GM21576 (cell line): ENCODE data around the gene EXOG.
"Not testable (repeated sequence)": the region's sequence is repeated elsewhere in the genome, so short reads cannot be mapped to it uniquely, and the experiment has no call there.

ENCODE experiments used
- ATAC-seq: cut with Tn5 transposase; IDR thresholded peaks from one replicate; pipeline ENCODE4 v1.9.1; 2021; ENCODE audit warnings: mild to moderate bottlenecking, moderate library complexity; ENCODE audit not compliant: unreplicated experiment

EXOG gene

DNA sequence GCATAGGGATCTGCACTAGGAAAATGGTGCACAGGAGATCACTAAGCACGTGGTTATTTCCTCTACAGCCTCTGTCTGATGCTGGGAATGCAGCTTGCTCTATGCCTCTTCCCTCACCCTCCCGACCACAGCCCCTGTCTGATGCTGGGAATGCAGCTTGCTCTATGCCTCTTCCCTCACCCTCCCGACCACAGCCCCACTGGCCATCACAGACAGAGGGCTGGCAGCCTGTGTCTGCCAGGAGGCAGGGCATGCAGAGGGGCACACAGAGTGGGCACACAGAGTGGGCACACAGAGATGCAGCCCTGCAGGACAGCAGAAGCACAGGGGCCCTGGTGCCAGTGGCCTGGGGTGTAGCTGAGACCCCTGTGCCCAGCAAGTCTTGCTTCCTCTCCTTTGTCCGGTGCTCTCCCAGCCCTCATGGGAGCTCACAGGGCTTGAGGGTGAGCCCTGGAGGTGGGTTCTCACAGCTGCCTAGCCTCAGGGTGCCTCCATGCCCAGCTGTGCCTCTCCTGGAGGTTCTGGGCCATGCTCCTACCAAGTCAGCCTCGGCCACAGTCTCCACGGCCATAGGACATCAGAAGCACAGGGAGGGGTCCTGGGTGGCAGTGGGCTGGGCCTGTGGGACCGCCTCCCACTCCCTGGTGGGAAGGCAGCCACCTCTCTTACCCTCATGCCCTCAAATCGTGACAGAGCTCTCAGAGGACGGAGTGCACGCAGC, 65.8 kb downstream of the EXOG start:
- no peak for ATAC-seq

DNA sequence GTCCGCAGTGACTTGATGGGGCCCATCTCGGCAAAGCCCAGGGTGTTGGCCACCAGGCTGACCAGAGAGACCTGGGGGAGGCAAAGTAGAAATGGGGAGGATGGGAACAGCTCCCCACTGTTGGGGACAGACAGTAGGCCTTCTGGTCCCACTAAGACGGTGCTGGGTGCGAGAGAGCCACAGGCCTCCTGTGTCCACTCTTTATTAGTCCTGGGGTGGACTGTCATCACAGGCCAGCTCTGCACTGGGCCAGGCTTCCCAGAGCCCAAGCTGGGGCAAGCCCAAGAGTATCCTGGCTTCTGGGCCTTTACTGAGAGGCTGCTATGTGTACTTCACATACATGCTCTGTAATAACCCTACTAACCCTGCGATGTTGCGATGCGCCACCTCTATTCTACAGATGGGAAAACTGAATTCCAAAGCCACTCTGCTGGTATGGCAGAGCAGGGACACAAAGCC, 66.4 kb downstream of the EXOG start:
- ATAC-seq: no peak

DNA sequence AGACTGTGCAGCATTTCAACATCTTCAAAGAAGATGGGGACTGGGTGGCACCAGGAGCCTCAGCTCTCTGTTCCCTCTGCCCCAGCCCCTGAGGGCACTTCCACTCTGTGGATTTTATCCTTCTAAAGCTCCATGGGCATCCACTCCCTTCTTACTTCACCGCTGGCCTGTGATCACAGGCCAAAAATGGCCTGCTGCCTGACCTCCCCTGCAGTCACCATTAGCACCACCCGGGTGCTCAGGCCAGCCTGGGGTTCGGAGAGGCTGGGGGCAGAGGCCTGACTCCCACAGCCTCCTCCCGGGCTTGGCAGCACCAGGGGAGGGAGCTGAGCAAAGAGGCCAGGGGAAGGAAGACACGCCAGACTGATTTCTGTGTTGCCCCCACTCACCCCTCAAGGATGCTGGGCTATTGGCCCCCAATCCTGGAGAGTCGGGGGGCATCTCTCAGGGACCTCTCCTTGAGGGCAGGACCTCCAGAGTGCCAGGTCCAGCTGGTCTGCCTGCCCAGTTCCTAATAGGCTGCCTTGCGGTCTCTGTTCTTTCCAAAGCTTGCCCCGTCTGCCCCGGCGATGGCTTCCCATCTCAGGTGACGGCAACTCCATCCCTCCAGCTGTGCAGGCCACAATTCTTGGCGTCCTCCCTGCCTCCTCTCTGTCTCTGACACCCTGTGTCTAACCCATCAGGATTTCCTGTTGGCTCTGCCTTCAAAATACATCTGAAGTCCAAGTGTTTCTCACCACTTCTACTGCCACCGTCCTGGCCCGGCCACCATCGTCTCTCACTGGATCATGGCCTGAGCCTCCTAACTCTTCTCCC, 67.1 kb downstream of the EXOG start:
- ATAC-seq: no peak

DNA sequence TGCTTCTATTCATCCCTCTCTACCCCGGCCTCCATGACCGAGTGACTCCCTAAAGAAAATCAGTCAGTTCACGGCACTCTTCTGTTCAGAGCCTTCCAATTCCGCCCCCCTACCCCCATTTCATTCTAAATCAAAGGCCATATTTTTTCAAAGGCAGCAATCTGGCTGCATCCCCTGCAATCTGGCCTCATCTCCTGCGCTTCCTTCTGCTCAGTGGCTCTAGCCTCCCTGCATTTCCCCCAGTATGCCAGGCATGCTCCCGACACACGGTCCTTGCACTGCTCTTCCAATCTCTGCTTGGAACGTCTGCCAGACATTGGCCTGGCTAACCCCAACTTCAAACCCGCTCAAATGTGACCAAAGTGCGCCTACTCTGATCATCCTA, 67.7 kb downstream of the EXOG start:
- no peak for ATAC-seq

DNA sequence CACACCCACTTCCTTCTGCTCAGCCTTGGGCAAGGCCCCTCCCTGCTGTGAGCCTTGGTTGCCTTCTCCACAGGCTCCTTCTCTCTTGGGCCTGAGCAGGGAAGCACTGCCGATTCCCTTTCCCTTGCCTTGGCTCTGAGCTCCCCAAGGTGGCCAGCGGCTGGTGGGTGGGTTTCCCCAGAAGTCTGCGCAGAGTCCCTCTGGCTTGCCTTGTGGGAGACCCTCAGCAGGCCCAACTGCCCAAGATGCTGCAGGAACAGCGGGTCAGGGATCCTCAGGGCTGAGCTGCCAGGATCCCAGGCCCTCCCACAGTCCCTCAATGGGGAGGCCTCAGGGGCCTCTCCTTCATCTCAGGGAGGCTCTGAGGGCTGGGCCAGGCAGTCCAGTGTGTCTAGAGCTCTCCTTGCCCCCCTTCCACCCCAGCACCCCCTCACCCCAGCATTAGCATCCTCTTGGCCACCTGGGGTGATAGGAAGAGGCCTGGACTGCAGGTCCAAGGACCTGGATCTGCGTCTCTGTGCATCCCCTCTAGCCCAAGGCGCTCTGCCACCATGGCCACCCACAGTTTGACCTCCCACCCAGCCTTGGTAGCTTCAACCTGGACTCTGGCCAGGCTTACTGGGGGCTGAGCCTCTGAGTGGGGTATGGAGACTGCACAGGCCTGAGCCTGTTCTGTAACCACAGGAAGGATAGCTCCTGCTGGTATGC, 68.6 kb downstream of the EXOG start:
- ATAC-seq: no peak

DNA sequence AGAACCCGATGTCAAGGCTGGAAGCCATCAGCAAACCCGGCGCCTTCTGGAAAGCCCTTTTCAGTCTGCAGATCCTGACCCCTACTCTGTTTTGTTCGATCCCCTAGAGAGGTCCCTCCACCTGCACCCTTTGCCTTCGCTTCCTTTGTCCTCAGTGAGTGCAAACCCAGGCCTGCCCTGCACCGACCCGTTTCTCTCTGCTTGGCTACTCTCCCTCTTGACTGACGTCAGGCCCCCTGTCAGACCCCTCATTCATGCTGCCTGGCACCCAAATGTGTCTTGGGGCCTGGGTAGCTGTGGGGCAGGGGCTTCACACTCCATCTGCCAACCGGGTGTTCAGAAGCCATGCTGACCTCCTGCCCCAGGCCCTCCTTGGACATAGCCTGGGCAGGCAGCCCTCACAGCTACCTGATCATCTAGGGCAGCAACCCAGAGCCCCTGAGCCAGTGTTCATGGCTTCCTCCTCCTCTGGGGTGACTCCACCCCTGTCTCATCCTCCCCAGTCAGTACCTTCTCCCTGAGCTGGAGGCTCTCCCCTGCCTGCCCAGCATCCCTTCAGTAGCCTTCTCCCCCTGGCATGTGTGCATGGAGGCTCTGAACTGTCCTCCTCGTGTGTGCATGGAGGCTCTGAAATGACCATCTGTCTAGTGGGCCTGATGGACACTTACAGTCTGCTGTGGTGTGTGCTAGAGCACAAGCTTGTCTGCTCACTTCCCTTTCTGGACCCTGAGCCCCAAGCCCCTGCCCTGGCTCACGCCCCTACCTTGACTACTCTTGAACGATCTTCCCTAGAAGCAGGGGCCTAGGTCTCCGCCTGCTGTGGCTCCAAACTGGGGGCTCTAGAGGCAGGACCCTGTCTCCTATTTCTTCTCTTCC, 69.4 kb downstream of the EXOG start:
- no peak for ATAC-seq

DNA sequence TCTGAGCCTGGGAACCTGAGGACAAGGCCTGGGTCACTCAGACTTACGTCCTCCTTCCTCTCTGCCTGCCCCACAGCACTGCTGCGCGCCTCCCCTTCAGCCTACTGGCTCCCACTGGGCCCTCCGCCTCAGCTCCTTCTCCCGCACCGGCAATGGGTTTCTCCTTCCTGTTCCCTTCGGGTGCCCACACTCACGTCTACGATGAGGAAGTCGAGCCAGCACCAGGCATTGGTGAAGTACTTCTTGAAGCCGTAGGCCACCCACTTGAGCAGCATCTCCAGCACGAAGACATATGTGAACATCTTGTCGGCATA, 70.0 kb downstream of the EXOG start:
- ATAC-seq: no peak

DNA sequence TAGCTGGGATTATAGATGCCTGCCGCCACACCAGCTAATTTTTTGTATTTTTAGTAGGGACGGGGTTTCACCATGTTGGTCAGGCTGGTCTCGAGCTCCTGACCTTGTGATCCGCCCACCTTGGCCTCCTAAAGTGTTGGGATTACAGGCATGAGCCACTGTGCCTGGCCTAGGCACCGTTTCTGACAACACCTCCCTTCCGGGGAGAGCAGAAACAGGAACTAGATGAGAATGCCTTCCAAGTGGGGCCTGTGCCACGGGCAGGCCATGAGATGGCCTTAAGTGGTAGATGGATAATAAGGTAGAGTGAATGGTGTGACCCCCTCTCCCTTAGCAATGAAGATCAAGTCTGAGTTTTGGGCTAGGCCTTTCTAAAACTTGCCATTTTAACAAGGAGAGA, 70.7 kb downstream of the EXOG start:
- ATAC-seq: not testable (repeated sequence)

DNA sequence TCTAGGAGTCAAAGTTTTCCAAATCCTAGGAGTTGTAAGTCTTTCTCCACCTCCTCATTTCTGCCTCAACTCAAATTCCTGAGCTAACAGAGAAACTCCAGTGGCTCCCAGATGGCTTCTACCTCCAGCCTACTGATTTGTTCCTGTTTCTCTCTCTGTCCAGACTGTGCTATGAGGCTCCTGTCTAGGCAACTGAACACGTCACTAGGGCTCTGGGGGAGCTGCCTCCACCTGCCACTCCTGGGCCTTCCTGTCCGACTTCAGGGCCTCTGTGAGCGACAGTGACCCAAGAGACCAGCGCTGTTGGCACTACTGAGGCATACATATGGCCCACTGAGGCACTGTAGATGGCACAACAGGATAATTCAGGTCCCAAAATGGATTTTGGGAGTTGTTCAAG, 71.4 kb downstream of the EXOG start:
- ATAC-seq: no peak

DNA sequence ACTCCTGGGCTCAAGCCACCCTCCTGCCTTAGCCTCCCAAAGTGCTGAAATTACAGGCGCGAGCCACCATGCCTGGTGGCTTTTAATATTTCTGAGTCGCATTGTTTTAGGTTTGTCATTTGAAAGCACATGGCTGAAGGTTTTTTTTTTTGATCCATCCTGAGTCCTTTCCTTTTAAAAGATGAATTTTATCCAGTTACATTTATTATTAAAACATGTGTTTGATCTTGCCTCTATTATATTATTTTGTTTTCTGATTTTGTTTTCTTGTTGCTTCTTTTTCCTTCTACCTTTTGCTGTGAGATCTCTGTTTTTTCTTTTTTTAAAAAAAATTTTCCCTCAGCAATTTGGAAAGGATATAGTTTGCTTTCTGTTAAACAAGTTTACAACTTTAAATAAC, 77.0 kb downstream of the EXOG start:
- no peak for ATAC-seq

DNA sequence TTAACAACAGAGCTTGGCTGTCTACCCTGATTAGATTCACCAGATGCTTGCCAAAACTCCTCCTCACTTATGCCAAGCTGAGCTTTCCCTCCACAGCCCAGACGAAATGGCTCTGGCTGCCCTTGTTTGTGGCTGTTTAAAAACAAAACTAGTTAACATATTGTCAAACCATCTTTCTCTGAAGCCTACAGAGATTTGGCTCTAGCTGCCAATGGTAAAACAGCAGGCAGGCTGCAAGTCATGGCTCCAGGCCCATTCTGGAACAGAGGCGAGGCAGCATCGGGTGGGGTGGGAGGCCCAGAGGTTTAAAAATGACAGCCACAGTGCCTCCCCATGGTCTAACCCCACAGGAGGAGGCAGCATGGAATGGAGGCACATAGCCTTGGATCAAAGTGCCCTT, 77.4 kb downstream of the EXOG start:
- ATAC-seq: no peak

DNA sequence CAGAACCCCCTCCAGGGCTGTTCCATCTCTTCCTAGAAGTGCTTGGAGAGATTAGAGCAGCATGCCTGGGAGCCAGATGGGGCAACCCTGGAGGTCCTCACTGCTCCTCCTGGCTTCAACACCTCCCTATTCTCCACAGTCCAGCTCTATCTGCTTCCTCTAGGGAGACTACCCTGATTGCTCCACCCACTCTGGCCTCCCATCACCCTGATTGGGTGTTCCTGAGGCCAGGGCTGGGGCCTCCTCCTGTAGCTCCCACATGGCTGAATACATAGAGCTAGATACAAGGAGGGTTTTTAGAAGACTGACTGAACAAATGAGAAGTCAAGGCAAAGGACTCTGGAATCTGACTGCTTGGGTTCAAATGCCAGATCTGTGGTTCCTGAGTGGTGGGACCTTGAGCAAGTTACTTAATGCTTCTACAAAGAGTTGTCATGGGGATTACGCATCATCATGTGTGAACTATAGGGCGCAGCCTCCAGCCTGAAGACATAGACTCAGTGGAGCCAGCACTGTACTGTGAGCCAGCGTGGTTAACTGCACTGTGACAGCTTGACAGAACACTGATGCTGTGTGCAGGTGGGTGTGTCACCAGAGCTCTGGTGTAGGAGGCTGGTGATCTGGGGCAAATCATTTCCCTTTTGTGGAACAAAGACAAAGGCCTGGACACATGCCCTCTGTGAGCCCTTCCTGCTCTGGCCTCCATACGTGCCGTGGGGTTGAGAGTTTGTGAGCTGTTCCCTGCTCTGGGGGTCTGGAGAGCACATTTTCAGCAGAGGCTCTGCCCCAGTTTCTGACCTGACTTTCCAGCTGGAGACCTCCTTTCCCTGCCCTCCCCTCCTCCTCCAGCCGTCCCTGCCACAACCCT, 78.5 kb downstream of the EXOG start:
- no peak for ATAC-seq

DNA sequence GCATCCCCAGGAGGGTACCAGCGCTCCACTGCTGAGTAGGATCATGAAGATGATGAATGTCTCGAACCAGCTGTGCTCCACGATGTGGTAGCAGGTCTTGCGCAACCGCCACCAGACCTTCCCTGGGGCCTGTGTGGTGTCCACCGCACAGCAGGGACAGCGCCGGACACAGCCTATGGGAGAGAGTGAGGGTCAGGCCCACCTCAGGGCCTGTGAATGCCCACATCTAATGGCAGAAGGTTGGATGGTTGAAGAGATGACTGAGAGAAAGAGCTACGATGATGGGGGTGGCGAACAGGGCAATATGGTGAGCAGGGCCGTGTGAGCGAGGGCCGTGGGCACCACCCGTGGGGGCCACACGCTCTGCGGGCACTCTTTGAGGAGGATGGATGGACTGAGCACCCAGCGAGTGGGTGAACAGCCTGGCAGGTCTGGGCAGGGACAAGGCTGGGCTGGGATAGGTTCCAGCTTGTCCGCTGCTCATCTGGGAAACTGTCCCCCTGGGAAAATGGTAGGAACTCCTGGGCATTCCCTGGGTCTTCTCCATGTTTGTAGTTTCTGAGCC, 79.2 kb downstream of the EXOG start:
- no peak for ATAC-seq
